CD4-positive, alpha-beta T cell treated with Interleukin-15 for 4 hours (primary cell): ENCODE data around the gene ASB4.
"Not testable (repeated sequence)": the region's sequence is repeated elsewhere in the genome, so short reads cannot be mapped to it uniquely, and the experiment has no call there.

ENCODE experiments used
- DNase-seq: peaks from one replicate; pipeline ENCODE4 v3.0.0-alpha.2; 2020; ENCODE audit warnings: low spot score

ASB4 gene

GRCh38 chr7:95485391-95486123 lies at the start of gene ASB4:
TSS of gene ASB4 (plus strand) at chr7:95485943. CDS start at chr7:95485972, 29 bp downstream.
- no peak for DNase-seq

GRCh38 chr7:95436407-95436806 lies 49.3 kb upstream of the ASB4 start:
- DNase-seq, result no peak

- no peak for DNase-seq
These were observed 45.2 kb upstream of the ASB4 start for GRCh38 chr7:95440394-95441038.

- no peak for DNase-seq
These were observed 44.5 kb upstream of the ASB4 start for GRCh38 chr7:95441042-95441823.

- DNase-seq, result no peak
These were observed 40.9 kb upstream of the ASB4 start for GRCh38 chr7:95444796-95445195.

GRCh38 chr7:95446618-95447017 lies 39.1 kb upstream of the ASB4 start:
- no peak for DNase-seq

GRCh38 chr7:95454438-95455045 lies 31.2 kb upstream of the ASB4 start:
- DNase-seq, result no peak

GRCh38 chr7:95457947-95458346 lies 27.8 kb upstream of the ASB4 start:
- DNase-seq, result no peak

GRCh38 chr7:95460653-95461052 lies 25.1 kb upstream of the ASB4 start:
- not testable (repeated sequence) for DNase-seq

- DNase-seq, result no peak
These were observed 17.7 kb upstream of the ASB4 start for GRCh38 chr7:95467912-95468607.

GRCh38 chr7:95469187-95469586 lies 16.6 kb upstream of the ASB4 start:
- DNase-seq, result no peak

GRCh38 chr7:95469848-95470247 lies 15.9 kb upstream of the ASB4 start:
- DNase-seq, result no peak

- DNase-seq, result no peak
These were observed 15.3 kb upstream of the ASB4 start for GRCh38 chr7:95470452-95470851.

- no peak for DNase-seq
These were observed 14.7 kb upstream of the ASB4 start for GRCh38 chr7:95471071-95471470.

GRCh38 chr7:95472581-95473161 lies 13.1 kb upstream of the ASB4 start:
- DNase-seq, result no peak

GRCh38 chr7:95473276-95473985 lies 12.3 kb upstream of the ASB4 start:
- DNase-seq, result no peak

GRCh38 chr7:95476072-95476847 lies 9.5 kb upstream of the ASB4 start:
- DNase-seq, result no peak

GRCh38 chr7:95476904-95477594 lies 8.7 kb upstream of the ASB4 start:
- peak; percentile 59 for DNase-seq

- no peak for DNase-seq
These were observed 7.3 kb upstream of the ASB4 start for GRCh38 chr7:95478272-95479037.
